Natural killer cell (primary cell): Measurements from ENCODE around the gene NEK3. TPM values are rescaled to one million over a fixed set of nuclear protein-coding genes. Genes with fewer than 3 reads are reported as not detected.
"Not testable (repeated sequence)": the region's sequence is repeated elsewhere in the genome, so short reads cannot be mapped to it uniquely, and the experiment has no call there.

Experiments used
- ATAC-seq, 3 donors: fragments of 150-1000 bp in 2 of 3; fragments of 200-7000 bp in 1 of 3; cut with Tn5 transposase; 1 replicate in 1 of 3; 2 replicates in 2 of 3; pipeline ENCODE4 v1.10.0; 2021; ENCODE audit warnings: mild to moderate bottlenecking in 2 of 3, moderate library complexity in 2 of 3
- DNase-seq, 2 donors: peaks; one replicate each; pipeline versions ENCODE4 v3.0.0 to v3.0.0-alpha.2; 2013 to 2021; ENCODE audit warnings: mixed read lengths in 1 of 2
- H3K27ac ChIP-seq: one replicate; pipeline ENCODE4 v1.5.1; 2013; ENCODE audit warnings: mild to moderate bottlenecking, low read length
- H3K27me3 ChIP-seq: one replicate; pipeline ENCODE4 v1.6.1; 2013; ENCODE audit warnings: low read length; ENCODE audit not compliant: control insufficient read depth, insufficient read depth
- H3K36me3 ChIP-seq: one replicate; pipeline ENCODE4 v1.6.1; 2013; ENCODE audit warnings: low read length; ENCODE audit not compliant: control insufficient read depth, insufficient read depth
- H3K4me1 ChIP-seq: one replicate; pipeline ENCODE4 v1.6.1; 2013; ENCODE audit warnings: low read length; ENCODE audit not compliant: control insufficient read depth, insufficient read depth
- H3K4me3 ChIP-seq: one replicate; pipeline ENCODE4 v1.5.1; 2013; ENCODE audit warnings: low read length
- H3K9me3 ChIP-seq: one replicate; pipeline ENCODE4 v1.6.1; 2013; ENCODE audit warnings: low read length; ENCODE audit not compliant: control insufficient read depth, insufficient read depth
- H3K27ac Mint-ChIP-seq, 2 donors: one replicate each; pipeline ENCODE4 v1.8.0; 2022; ENCODE audit warnings: mild to moderate bottlenecking in 2 of 2, mixed read lengths in 2 of 2, moderate library complexity in 1 of 2
- H3K27me3 Mint-ChIP-seq, 2 donors: one replicate each; pipeline ENCODE4 v1.8.0; 2022; ENCODE audit warnings: low read depth in 2 of 2, mixed read lengths in 2 of 2
- H3K36me3 Mint-ChIP-seq: one replicate; pipeline ENCODE4 v1.8.0; 2022; ENCODE audit warnings: mixed read lengths
- H3K4me1 Mint-ChIP-seq, 2 donors: one replicate each; pipeline ENCODE4 v1.8.0; 2022; ENCODE audit warnings: mixed read lengths in 2 of 2
- H3K4me3 Mint-ChIP-seq: one replicate; pipeline ENCODE4 v1.8.0; 2022; ENCODE audit warnings: mild to moderate bottlenecking, moderate library complexity, mixed read lengths
- H3K9me3 Mint-ChIP-seq, 2 donors: one replicate each; pipeline ENCODE4 v1.8.0; 2022; ENCODE audit warnings: mixed read lengths in 2 of 2
- CTCF ChIP-seq: fragments of 200-600 bp; IDR thresholded peaks from one replicate; pipeline ENCODE4 v1.8.0; 2022; ENCODE audit warnings: antibody characterized with exemption
- whole genome bisulfite sequencing: methylation state at CpG from one replicate; pipeline ENCODE4 v1.1.7; 2013; ENCODE audit warnings: missing lambda C conversion rate; ENCODE audit not compliant: insufficient coverage; 5-methylcytosine and 5-hydroxymethylcytosine counted together
- intact Hi-C: fragments of 100-400 bp; cut with micrococcal nuclease; formaldehyde crosslinking; loops from one replicate; pipeline ENCODE4 v1.14.2; 2022
- total RNA-seq, 4 donors: library from RNA; stranded (reverse); fragments of 120-200 nt in 1 of 4; gene quantifications; one replicate each; pipeline versions ENCODE4 v1.2.3 to v1.2.4, GENCODE V29; 2013 to 2022

Gene NEK3
- total RNA-seq, 3 donors from 2014 or later (not counting 1 experiment from before 2014, with no cell fraction given): 7.5 to 15.2 (median 8.8) TPM

DNA sequence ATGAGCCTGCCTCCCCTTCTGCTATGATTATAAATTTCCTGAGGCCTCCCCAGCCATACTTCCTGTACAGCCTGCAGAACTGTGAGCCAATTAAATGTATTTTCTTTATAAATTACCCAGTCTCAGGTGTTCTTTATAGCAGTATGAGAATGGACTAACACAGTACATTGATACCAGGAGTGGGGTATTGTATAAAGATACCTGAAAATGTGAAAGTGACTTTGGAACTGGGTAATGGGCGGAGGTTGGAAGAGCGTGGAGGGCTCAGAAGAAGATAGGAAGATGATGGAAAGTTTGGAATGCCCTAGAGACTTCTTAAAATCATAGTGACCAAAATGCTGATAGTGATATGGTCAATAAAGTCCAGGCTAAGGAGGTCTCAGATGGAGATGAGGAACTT, 63.3 kb downstream of the NEK3 start:
- no peak for TF ChIP-seq CTCF
- Mint-ChIP-seq H3K27me3 (peaks cover 10 to 14% of the 10 kb centered on the region in 2 donors), H3K36me3 (no peaks in the 10 kb centered on the region), H3K27ac (no peak overlapping the region), H3K9me3 (no peaks in the 10 kb centered on the region), H3K4me1 (no peaks in the 10 kb centered on the region), H3K4me3 (no peak overlapping the region)
- Histone ChIP-seq H3K4me3 (no peak overlapping the region), H3K4me1 (no peaks in the 10 kb centered on the region), H3K27ac (no peak overlapping the region), H3K9me3 (no peaks in the 10 kb centered on the region), H3K36me3 (no peaks in the 10 kb centered on the region), H3K27me3 (no peaks in the 10 kb centered on the region)
- DNase-seq (no peak), ATAC-seq (no peak)
- intact Hi-C loops: no loop called here
- 98% methylated on average over 2 of the region's 2 CpGs for WGBS

- Mint-ChIP-seq H3K27me3 (peaks cover 10 to 18% of the 10 kb centered on the region in 2 donors), H3K36me3 (no peaks in the 10 kb centered on the region), H3K27ac (no peak overlapping the region), H3K9me3 (no peaks in the 10 kb centered on the region), H3K4me1 (no peaks in the 10 kb centered on the region), H3K4me3 (no peak overlapping the region)
- TF ChIP-seq CTCF: no peak
- DNase-seq (no peak), ATAC-seq (no peak)
- Histone ChIP-seq H3K27ac (no peak overlapping the region), H3K36me3 (no peaks in the 10 kb centered on the region), H3K4me1 (no peaks in the 10 kb centered on the region), H3K4me3 (no peak overlapping the region), H3K27me3 (no peaks in the 10 kb centered on the region), H3K9me3 (no peaks in the 10 kb centered on the region)
- WGBS: no CpG with 5 or more reads among the region's 2 CpGs
- intact Hi-C loops: no loop called here
Measured at GRCh38 chr13:52092087-52092486, 67.3 kb downstream of the NEK3 start.

DNA sequence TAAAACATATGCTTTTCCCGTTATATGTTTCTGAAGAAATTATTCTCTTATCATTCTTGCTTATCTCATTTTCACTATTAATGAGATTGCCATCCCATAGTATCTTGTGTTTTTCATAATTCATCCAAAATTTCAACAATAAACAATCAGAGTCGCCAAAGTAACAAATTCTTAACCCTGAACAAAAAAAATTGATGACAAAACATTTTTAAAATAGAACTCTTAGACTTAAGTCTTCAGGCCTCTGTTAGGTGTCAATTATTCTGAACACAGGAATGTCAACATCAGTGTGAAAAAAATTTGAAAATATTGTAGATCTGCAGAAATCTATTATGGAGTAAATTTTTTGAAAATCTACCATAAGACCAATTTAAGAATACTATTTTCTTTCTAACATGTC, 67.9 kb downstream of the NEK3 start:
- no peak overlapping the region for H3K4me3 Mint-ChIP-seq
- 50% methylated on average over 1 of the region's 2 CpGs for WGBS
- no peaks in the 10 kb centered on the region for H3K27me3 ChIP-seq
- no peaks in the 10 kb centered on the region for H3K4me1 ChIP-seq
- no peak for DNase-seq
- no peaks in the 10 kb centered on the region for H3K9me3 Mint-ChIP-seq
- no peak for ATAC-seq
- no peaks in the 10 kb centered on the region for H3K4me1 Mint-ChIP-seq
- H3K4me3 ChIP-seq: no peak overlapping the region
- H3K27ac Mint-ChIP-seq: no peak overlapping the region
- no peak for TF ChIP-seq CTCF
- H3K36me3 Mint-ChIP-seq: no peaks in the 10 kb centered on the region
- intact Hi-C loops: no loop called here
- no peak overlapping the region for H3K27ac ChIP-seq
- H3K9me3 ChIP-seq: no peaks in the 10 kb centered on the region
- H3K27me3 Mint-ChIP-seq: peaks cover 12 to 19% of the 10 kb centered on the region in 2 donors
- no peaks in the 10 kb centered on the region for H3K36me3 ChIP-seq

DNA sequence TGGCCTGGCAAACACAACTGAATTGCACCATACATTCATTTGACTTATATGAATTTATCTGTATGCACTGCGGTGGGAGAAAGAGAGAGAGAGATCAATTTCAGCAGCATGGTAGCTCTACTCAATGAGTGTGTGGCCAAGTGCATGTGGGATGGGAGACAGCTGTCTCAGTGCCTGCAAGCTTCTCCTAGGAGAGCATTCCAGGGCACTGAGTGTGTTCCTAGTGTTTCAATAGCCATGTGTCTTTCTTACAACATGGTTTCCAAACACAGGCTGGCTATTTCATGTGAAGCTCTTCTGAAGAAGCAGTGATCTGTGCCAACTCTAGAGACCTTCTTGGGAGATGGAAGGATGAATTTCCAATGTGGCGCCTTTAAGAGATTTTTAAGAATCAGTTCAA, 74.0 kb downstream of the NEK3 start:
- intact Hi-C loops: no loop called here
- no peak for TF ChIP-seq CTCF
- H3K27ac Mint-ChIP-seq: no peak overlapping the region
- H3K4me3 Mint-ChIP-seq: no peak overlapping the region
- no peaks in the 10 kb centered on the region for H3K9me3 Mint-ChIP-seq
- DNase-seq: no peak
- peaks cover 6 to 18% of the 10 kb centered on the region in 2 donors for H3K27me3 Mint-ChIP-seq
- Histone ChIP-seq H3K36me3 (no peaks in the 10 kb centered on the region), H3K4me1 (no peaks in the 10 kb centered on the region), H3K27me3 (no peaks in the 10 kb centered on the region), H3K4me3 (no peak overlapping the region), H3K9me3 (no peaks in the 10 kb centered on the region), H3K27ac (no peak overlapping the region)
- ATAC-seq: no peak
- no peaks in the 10 kb centered on the region for H3K36me3 Mint-ChIP-seq
- no peaks in the 10 kb centered on the region for H3K4me1 Mint-ChIP-seq
- WGBS: 100% methylated on average over 2 of the region's 2 CpGs

GRCh38 chr13:52084981-52085380, 74.4 kb downstream of the NEK3 start:
- H3K4me3 ChIP-seq, H3K27me3 ChIP-seq, H3K36me3 ChIP-seq, H3K9me3 Mint-ChIP-seq, intact Hi-C loops, H3K4me1 Mint-ChIP-seq, H3K4me1 ChIP-seq, H3K36me3 Mint-ChIP-seq, DNase-seq, H3K9me3 ChIP-seq, ATAC-seq, H3K27ac ChIP-seq, H3K4me3 Mint-ChIP-seq, H3K27ac Mint-ChIP-seq: not testable (repeated sequence)
- WGBS: no CpG with 5 or more reads among the region's 3 CpGs
- H3K27me3 Mint-ChIP-seq: peaks cover 6 to 18% of the 10 kb centered on the region in 2 donors
